ENCODE data around the gene BLOC1S6. TPM values are rescaled to one million over a fixed set of nuclear protein-coding genes. Genes with fewer than 3 reads are reported as not detected.

BLOC1S6 gene
- total and polyA plus RNA-seq, 9 of the 15 experiments (the other 6 are each of a cell fraction or from before 2014, with no cell fraction given), result 18.2 to 72.4 (median 38.4) TPM

GRCh38 chr15:45612790-45613415 lies 25.7 kb downstream of the BLOC1S6 start (continued):
- no peak for TF ChIP-seq JUNB (CRISPR knock-in tag; conservative IDR thresholded peaks at IDR 0.05)
- TF ChIP-seq ZNF280A (IDR thresholded peaks at IDR 0.05; ENCODE audit: low read depth, partially characterized antibody), result no peak
- no peak for TF ChIP-seq MEF2A (IDR thresholded peaks at IDR 0.05; ENCODE audit: control insufficient read depth, low read depth, low read length)
- no peak for TF ChIP-seq NKRF (IDR thresholded peaks at IDR 0.05; ENCODE audit: borderline replicate concordance)
- TF ChIP-seq HIVEP1 (CRISPR knock-in tag; IDR thresholded peaks at IDR 0.05), result no peak
- no peak for TF ChIP-seq GABPB1 (CRISPR knock-in tag; IDR thresholded peaks at IDR 0.05)

Measured in K562 (cell line).